IMR-90 (cell line): ENCODE results near the gene GRPEL2. TPM values are rescaled to one million over a fixed set of nuclear protein-coding genes. Genes with fewer than 3 reads are reported as not detected.

Experiments
- polyA plus RNA-seq, 3 experiments: library from polyadenylated mRNA; depleted of rRNA; stranded (reverse); fragments of >200 nt; gene quantifications; 2 replicates each; pipeline ENCODE4 v1.2.3, GENCODE V29; 2012; ENCODE audit warnings: low replicate concordance in 1 of 3
- total RNA-seq: library from RNA; depleted of rRNA; stranded (reverse); fragments of >200 nt; gene quantifications from 2 replicates; pipeline ENCODE4 v1.2.3, GENCODE V29; 2012; rRNA removed

The GRPEL2 gene
- total and polyA plus RNA-seq, 2 of the 4 experiments (the other 2 are of a cell fraction): 6.2 to 18.1 TPM

Other genes with a start within 250 kb of the GRPEL2 start
- 33.3 and 34.2 TPM in 2 replicates for gene ABLIM3, start 204.0 kb upstream of the GRPEL2 start, total RNA-seq
- gene ABLIM3, start 204.0 kb upstream of the GRPEL2 start, polyA plus RNA-seq (2012; rRNA removed): 69.9 and 71.1 TPM in 2 replicates
- gene AFAP1L1, start 73.6 kb upstream of the GRPEL2 start, total RNA-seq: 5.3 and 5.7 TPM in 2 replicates
- gene AFAP1L1, start 73.6 kb upstream of the GRPEL2 start, polyA plus RNA-seq (2012; rRNA removed): 2.9 and 3.3 TPM in 2 replicates
- 5.8 and 7.0 TPM in 2 replicates for gene PCYOX1L, start 12.5 kb downstream of the GRPEL2 start, total RNA-seq
- 14.3 and 16.3 TPM in 2 replicates for gene PCYOX1L, start 12.5 kb downstream of the GRPEL2 start, polyA plus RNA-seq (2012; rRNA removed)
- gene IL17B, start 33.8 kb downstream of the GRPEL2 start, total RNA-seq: 0.28 TPM in 1 of 2 replicates, not detected in the other
- gene IL17B, start 33.8 kb downstream of the GRPEL2 start, polyA plus RNA-seq (2012; rRNA removed): 0.31 and 0.86 TPM in 2 replicates
- 419 and 573 TPM in 2 replicates for gene CSNK1A1, start 205.9 kb downstream of the GRPEL2 start, total RNA-seq
- gene CSNK1A1, start 205.9 kb downstream of the GRPEL2 start, polyA plus RNA-seq (2012; rRNA removed): 112 and 140 TPM in 2 replicates
- 0.28 and 0.54 TPM in 2 replicates for gene ARHGEF37, start 236.0 kb downstream of the GRPEL2 start, total RNA-seq
- gene ARHGEF37, start 236.0 kb downstream of the GRPEL2 start, polyA plus RNA-seq (2012; rRNA removed): 0.39 and 0.42 TPM in 2 replicates